ENCODE measurements around the gene DYRK1A. TPM values are rescaled to one million over a fixed set of nuclear protein-coding genes. Genes with fewer than 3 reads are reported as not detected.

The DYRK1A gene
- total and polyA plus RNA-seq, 2 of the 13 experiments (the other 11 are each of a cell fraction or from before 2014, with no cell fraction given), result 24.6 to 34.2 TPM

DNA sequence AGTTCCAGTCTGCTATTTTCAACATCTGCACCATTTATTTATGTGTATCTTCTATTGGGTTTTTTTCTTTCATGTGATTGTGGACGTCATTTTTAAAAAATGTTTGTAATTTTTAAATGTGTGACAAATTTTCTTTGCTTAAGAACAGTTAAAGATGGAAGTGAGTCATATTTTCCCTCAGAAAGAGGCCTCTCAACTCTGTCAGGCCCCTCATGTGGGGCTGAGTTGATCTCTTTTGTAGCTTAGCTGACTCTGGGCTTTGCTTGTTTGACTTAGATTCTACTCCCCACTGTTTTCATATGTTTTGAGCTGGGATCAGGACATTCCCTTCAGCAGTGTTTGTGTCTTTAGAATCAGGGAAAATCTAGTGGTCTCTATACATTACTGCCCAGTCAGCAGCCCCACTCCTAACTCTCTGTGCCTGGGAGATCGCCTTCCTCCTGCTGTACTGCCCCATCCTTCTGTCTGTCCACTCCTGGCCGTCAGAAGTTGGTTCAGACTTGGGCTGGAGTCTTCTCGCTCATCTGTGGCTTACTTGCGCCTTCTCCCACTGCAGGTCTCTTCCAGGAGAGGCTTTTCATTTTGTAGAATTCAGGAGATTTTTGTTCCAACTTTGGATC is 137.4 kb downstream of the DYRK1A start (continued):
- TF ChIP-seq MAZ (IDR thresholded peaks at IDR 0.05; ENCODE audit: borderline replicate concordance, low read depth, low read length) (no peak), MAZ (CRISPR knock-in tag; IDR thresholded peaks at IDR 0.05; ENCODE audit: low read depth) (no peak), ZNF329 (CRISPR knock-in tag; IDR thresholded peaks at IDR 0.05; ENCODE audit: low read depth) (no peak), CEBPB (IDR thresholded peaks at IDR 0.05; ENCODE audit: borderline replicate concordance, low read depth, low read length) (no peak), ZBTB7A (CRISPR knock-in tag; IDR thresholded peaks at IDR 0.05) (no peak), ZNF564 (CRISPR knock-in tag; IDR thresholded peaks at IDR 0.05) (no peak), ELF1 (CRISPR knock-in tag; IDR thresholded peaks at IDR 0.05) (no peak)
- TF ChIP-seq, protein P1, sequence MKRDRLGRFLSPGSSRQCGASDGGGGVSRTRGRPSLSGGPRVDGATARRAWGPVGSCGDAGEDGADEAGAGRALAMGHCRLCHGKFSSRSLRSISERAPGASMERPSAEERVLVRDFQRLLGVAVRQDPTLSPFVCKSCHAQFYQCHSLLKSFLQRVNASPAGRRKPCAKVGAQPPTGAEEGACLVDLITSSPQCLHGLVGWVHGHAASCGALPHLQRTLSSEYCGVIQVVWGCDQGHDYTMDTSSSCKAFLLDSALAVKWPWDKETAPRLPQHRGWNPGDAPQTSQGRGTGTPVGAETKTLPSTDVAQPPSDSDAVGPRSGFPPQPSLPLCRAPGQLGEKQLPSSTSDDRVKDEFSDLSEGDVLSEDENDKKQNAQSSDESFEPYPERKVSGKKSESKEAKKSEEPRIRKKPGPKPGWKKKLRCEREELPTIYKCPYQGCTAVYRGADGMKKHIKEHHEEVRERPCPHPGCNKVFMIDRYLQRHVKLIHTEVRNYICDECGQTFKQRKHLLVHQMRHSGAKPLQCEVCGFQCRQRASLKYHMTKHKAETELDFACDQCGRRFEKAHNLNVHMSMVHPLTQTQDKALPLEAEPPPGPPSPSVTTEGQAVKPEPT (CRISPR knock-in tag; IDR thresholded peaks at IDR 0.05; ENCODE audit: low read depth), result no peak
- TF ChIP-seq, protein P2, sequence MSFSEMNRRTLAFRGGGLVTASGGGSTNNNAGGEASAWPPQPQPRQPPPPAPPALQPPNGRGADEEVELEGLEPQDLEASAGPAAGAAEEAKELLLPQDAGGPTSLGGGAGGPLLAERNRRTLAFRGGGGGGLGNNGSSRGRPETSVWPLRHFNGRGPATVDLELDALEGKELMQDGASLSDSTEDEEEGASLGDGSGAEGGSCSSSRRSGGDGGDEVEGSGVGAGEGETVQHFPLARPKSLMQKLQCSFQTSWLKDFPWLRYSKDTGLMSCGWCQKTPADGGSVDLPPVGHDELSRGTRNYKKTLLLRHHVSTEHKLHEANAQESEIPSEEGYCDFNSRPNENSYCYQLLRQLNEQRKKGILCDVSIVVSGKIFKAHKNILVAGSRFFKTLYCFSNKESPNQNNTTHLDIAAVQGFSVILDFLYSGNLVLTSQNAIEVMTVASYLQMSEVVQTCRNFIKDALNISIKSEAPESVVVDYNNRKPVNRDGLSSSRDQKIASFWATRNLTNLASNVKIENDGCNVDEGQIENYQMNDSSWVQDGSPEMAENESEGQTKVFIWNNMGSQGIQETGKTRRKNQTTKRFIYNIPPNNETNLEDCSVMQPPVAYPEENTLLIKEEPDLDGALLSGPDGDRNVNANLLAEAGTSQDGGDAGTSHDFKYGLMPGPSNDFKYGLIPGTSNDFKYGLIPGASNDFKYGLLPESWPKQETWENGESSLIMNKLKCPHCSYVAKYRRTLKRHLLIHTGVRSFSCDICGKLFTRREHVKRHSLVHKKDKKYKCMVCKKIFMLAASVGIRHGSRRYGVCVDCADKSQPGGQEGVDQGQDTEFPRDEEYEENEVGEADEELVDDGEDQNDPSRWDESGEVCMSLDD (CRISPR knock-in tag; IDR thresholded peaks at IDR 0.05; ENCODE audit: borderline replicate concordance), result no peak
